H9 (cell line): ENCODE results near the gene IGLL1. TPM values are rescaled to one million over a fixed set of nuclear protein-coding genes. Genes with fewer than 3 reads are reported as not detected.

ENCODE experiments used
- DNase-seq: peaks from one replicate; pipeline ENCODE4 v3.0.0-alpha.2; 2017
- H2AFZ ChIP-seq: one replicate; pipeline ENCODE4 v1.6.1; 2013; ENCODE audit warnings: mild to moderate bottlenecking, low read length, control low read depth, moderate library complexity
- H2AK5ac ChIP-seq: 2 replicates; pipeline ENCODE4 v1.6.1; 2013; ENCODE audit warnings: low read length, control low read depth, mixed read lengths; ENCODE audit not compliant: insufficient read length
- H2BK120ac ChIP-seq: one replicate; pipeline ENCODE4 v1.6.1; 2013; ENCODE audit warnings: low read depth, mild to moderate bottlenecking, low read length, control low read depth, inconsistent platforms; ENCODE audit not compliant: poor library complexity, severe bottlenecking
- H2BK12ac ChIP-seq: 2 replicates; pipeline ENCODE4 v1.6.1; 2013; ENCODE audit warnings: low read length, control low read depth, mixed read lengths, low read depth; ENCODE audit not compliant: insufficient read length
- H2BK15ac ChIP-seq: 2 replicates; pipeline ENCODE4 v1.6.1; 2013; ENCODE audit warnings: low read depth, low read length, control low read depth
- H2BK20ac ChIP-seq: one replicate; pipeline ENCODE4 v1.6.1; 2013; ENCODE audit warnings: low read depth, mild to moderate bottlenecking, low read length, control low read depth, inconsistent platforms; ENCODE audit not compliant: poor library complexity, severe bottlenecking
- H2BK5ac ChIP-seq: 2 replicates; pipeline ENCODE4 v1.6.1; 2013; ENCODE audit warnings: low read length, control low read depth, mixed read lengths; ENCODE audit not compliant: insufficient read length
- H3K14ac ChIP-seq: 2 replicates; pipeline ENCODE4 v1.6.1; 2013; ENCODE audit warnings: low read length, control low read depth; ENCODE audit not compliant: insufficient read depth
- H3K18ac ChIP-seq: 2 replicates; pipeline ENCODE4 v1.6.1; 2013; ENCODE audit warnings: low read depth, mild to moderate bottlenecking, mixed read lengths, low read length, control low read depth; ENCODE audit not compliant: insufficient read length
- H3K23ac ChIP-seq: 2 replicates; pipeline ENCODE4 v1.6.1; 2013; ENCODE audit warnings: low read length, control low read depth, mixed read lengths, low read depth; ENCODE audit not compliant: insufficient read length
- H3K23me2 ChIP-seq: 2 replicates; pipeline ENCODE4 v1.6.1; 2013; ENCODE audit warnings: low read depth, mild to moderate bottlenecking, mixed read lengths, low read length, control low read depth; ENCODE audit not compliant: insufficient read length, poor library complexity, severe bottlenecking
- H3K27ac ChIP-seq: 2 replicates; pipeline ENCODE4 v1.5.1; 2013; ENCODE audit warnings: low read length, control low read depth, mixed read lengths, low read depth; ENCODE audit not compliant: insufficient read length
- H3K27me3 ChIP-seq: 2 replicates; pipeline ENCODE4 v1.6.1; 2013; ENCODE audit warnings: low read length, control low read depth, inconsistent platforms; ENCODE audit not compliant: insufficient read depth
- H3K4ac ChIP-seq: 2 replicates; pipeline ENCODE4 v1.6.1; 2013; ENCODE audit warnings: low read depth, mild to moderate bottlenecking, control low read depth, inconsistent platforms, low read length, moderate library complexity
- H3K4me1 ChIP-seq: 2 replicates; pipeline ENCODE4 v1.6.1; 2013; ENCODE audit warnings: low read length, control low read depth, inconsistent platforms; ENCODE audit not compliant: insufficient read depth
- H3K4me2 ChIP-seq: 2 replicates; pipeline ENCODE4 v1.6.1; 2013; ENCODE audit warnings: low read length, control low read depth, mixed read lengths; ENCODE audit not compliant: insufficient read length, insufficient read depth
- H3K56ac ChIP-seq: 2 replicates; pipeline ENCODE4 v1.6.1; 2013; ENCODE audit warnings: low read depth, mild to moderate bottlenecking, mixed read lengths, low read length, control low read depth; ENCODE audit not compliant: insufficient read length
- H3K79me1 ChIP-seq: 2 replicates; pipeline ENCODE4 v1.6.1; 2013; ENCODE audit warnings: low read depth, mild to moderate bottlenecking, moderate library complexity, low read length, control low read depth, inconsistent platforms; ENCODE audit not compliant: insufficient read depth, poor library complexity, severe bottlenecking
- H3K79me2 ChIP-seq: 2 replicates; pipeline ENCODE4 v1.6.1; 2013; ENCODE audit warnings: low read length, control low read depth, inconsistent platforms; ENCODE audit not compliant: insufficient read depth
- H3K9ac ChIP-seq: 2 replicates; pipeline ENCODE4 v1.6.1; 2013; ENCODE audit warnings: low read length, control low read depth, mixed read lengths; ENCODE audit not compliant: insufficient read length; ENCODE audit errors: extremely low read depth
- H3K9me3 ChIP-seq: one replicate; pipeline ENCODE4 v1.6.1; 2013; ENCODE audit warnings: low read depth, low read length, inconsistent platforms; ENCODE audit not compliant: control insufficient read depth
- H3T11ph ChIP-seq: one replicate; pipeline ENCODE4 v1.6.1; 2013; ENCODE audit warnings: mild to moderate bottlenecking, low read length, control low read depth, inconsistent platforms
- H4K20me1 ChIP-seq: one replicate; pipeline ENCODE4 v1.6.1; 2013; ENCODE audit not compliant: control insufficient read depth, insufficient read length, insufficient read depth
- H4K5ac ChIP-seq: 2 replicates; pipeline ENCODE4 v1.6.1; 2013; ENCODE audit warnings: low read depth, mild to moderate bottlenecking, mixed read lengths, low read length, control low read depth; ENCODE audit not compliant: insufficient read length
- H4K8ac ChIP-seq: replicated peaks from 2 replicates; pipeline ENCODE4 v1.6.1; 2013; ENCODE audit warnings: low read length, control low read depth, mixed read lengths, low read depth; ENCODE audit not compliant: insufficient read length
- H4K91ac ChIP-seq: 2 replicates; pipeline ENCODE4 v1.6.1; 2013; ENCODE audit warnings: low read depth, mild to moderate bottlenecking, moderate library complexity, mixed read lengths, low read length, control low read depth; ENCODE audit not compliant: insufficient read length
- H3K27ac Mint-ChIP-seq, 3 experiments: 2 replicates in 2 of 3; 3 replicates in 1 of 3; pipeline ENCODE4 v1.8.0; 2020 to 2021; ENCODE audit warnings: mixed read lengths in 3 of 3, mild to moderate bottlenecking in 1 of 3, moderate library complexity in 1 of 3
- H3K27me3 Mint-ChIP-seq: 2 replicates; pipeline ENCODE4 v1.8.0; 2021; ENCODE audit warnings: low read depth, mild to moderate bottlenecking, moderate library complexity, mixed read lengths
- H3K36me3 Mint-ChIP-seq, 3 experiments: 2 replicates in 2 of 3; 3 replicates in 1 of 3; pipeline ENCODE4 v1.8.0; 2020 to 2021; ENCODE audit warnings: low read depth in 3 of 3, mixed read lengths in 3 of 3; ENCODE audit not compliant: insufficient read depth in 1 of 3
- H3K4me1 Mint-ChIP-seq, 2 experiments: 2 replicates each; pipeline ENCODE4 v1.8.0; 2020; ENCODE audit warnings: mixed read lengths in 2 of 2
- H3K4me3 Mint-ChIP-seq, 2 experiments: 2 replicates in 1 of 2; 3 replicates in 1 of 2; pipeline ENCODE4 v1.8.0; 2020 to 2021; ENCODE audit warnings: mild to moderate bottlenecking in 2 of 2, mixed read lengths in 2 of 2, moderate library complexity in 1 of 2
- H3K9me3 Mint-ChIP-seq, 2 experiments: 2 replicates in 1 of 2; 3 replicates in 1 of 2; pipeline ENCODE4 v1.8.0; 2020; ENCODE audit warnings: mild to moderate bottlenecking in 2 of 2, mixed read lengths in 2 of 2, moderate library complexity in 1 of 2
- CTCF ChIP-seq: fragments of 200-600 bp; sonication (generic); conservative IDR thresholded peaks from 3 replicates; pipeline ENCODE4 v1.8.0; 2021; ENCODE audit warnings: antibody characterized with exemption, mild to moderate bottlenecking
- WGBS: extraction: QIAGEN DNeasy Blood & Tissue Kit; methylation state at CpG from one replicate; pipeline ENCODE4 v1.1.7; 2013; ENCODE audit warnings: missing lambda C conversion rate, low lambda C conversion rate, mixed read lengths; ENCODE audit not compliant: insufficient read length; ENCODE audit errors: extremely low coverage; 5-methylcytosine and 5-hydroxymethylcytosine counted together
- total RNA-seq: library from RNA; stranded (reverse); gene quantifications from 2 replicates; pipeline ENCODE4 v1.2.1, GENCODE V29; 2021

IGLL1 gene
- total RNA-seq, 1 experiment from 2014 or later, result not detected

GRCh38 chr22:23591201-23591791 lies 11.2 kb upstream of the IGLL1 start:
- H3K9me3 Mint-ChIP-seq, result no peaks in the 10 kb centered on the region; a peak in 1 of 5 replicates
- peaks cover 42% of the 10 kb centered on the region for H3K27me3 Mint-ChIP-seq
- Histone ChIP-seq H3K9me3 (no peaks in the 10 kb centered on the region), H3K4ac (no peak overlapping the region), H3K79me1 (no peaks in the 10 kb centered on the region), H3K4me1 (peaks cover 3% of the 10 kb centered on the region; the same call in 1 of the 2 replicates), H4K91ac (no peak overlapping the region), H3K27me3 (no peaks in the 10 kb centered on the region), H2BK15ac (no peak overlapping the region), H3T11ph (no peak overlapping the region), H2AFZ (no peak overlapping the region), H3K56ac (no peak overlapping the region), H4K8ac (no peak overlapping the region), H3K79me2 (no peaks in the 10 kb centered on the region), H3K23ac (no peak overlapping the region), H3K4me2 (no peak overlapping the region), H3K18ac (no peak overlapping the region), H3K27ac (no peak overlapping the region), H2BK120ac (no peak overlapping the region), H2BK20ac (no peak overlapping the region), H2AK5ac (no peak overlapping the region), H2BK12ac (no peak overlapping the region), H3K14ac (no peak overlapping the region), H4K5ac (no peak overlapping the region), H2BK5ac (no peak overlapping the region), H3K9ac (no peak overlapping the region), H3K23me2 (no peaks in the 10 kb centered on the region), H4K20me1 (no peaks in the 10 kb centered on the region)
- peaks cover 11 to 14% of the 10 kb centered on the region in 2 experiments for H3K4me1 Mint-ChIP-seq
- H3K27ac Mint-ChIP-seq, result peak overlapping the region in 1 of 3 experiments; percentile 64; a peak in 1 of 7 replicates
- no peak overlapping the region for H3K4me3 Mint-ChIP-seq
- TF ChIP-seq CTCF, result peak; percentile 98
- WGBS, result no CpG with 5 or more reads among the region's 11 CpGs
- no peaks in the 10 kb centered on the region for H3K36me3 Mint-ChIP-seq
- peak; percentile 85 for DNase-seq
